Panc1 (cell line): Measurements from ENCODE around the gene MAP3K21. TPM values are rescaled to one million over a fixed set of nuclear protein-coding genes. Genes with fewer than 3 reads are reported as not detected.

Experiments
- ATAC-seq: fragments of 200-7000 bp; cut with Tn5 transposase; 2 replicates; pipeline ENCODE4 v1.9.1; 2020; ENCODE audit warnings: mild to moderate bottlenecking, moderate library complexity
- BruUV-seq: library from RNA; stranded (reverse); fragments of 400-500 nt; replicated peaks from 2 replicates; lab custom pipeline; 2021; lab: Mats Ljungman, UMichigan
- CTCF ChIA-PET: fragments of 300-600 bp; sonication (Branson Sonifier 250); formaldehyde crosslinking; loops from one replicate; lab custom pipeline; 2022; ENCODE audit warnings: antibody characterized with exemption; lab: Charles Lee
- POLR2A ChIA-PET: fragments of 300-600 bp; sonication (Branson Sonifier 250); formaldehyde crosslinking; loops from one replicate; lab custom pipeline; 2022; ENCODE audit warnings: antibody characterized with exemption; lab: Charles Lee
- DNase-seq: peaks from one replicate; pipeline ENCODE4 v3.0.0-alpha.2; 2010; ENCODE audit warnings: low read depth, low spot score
- H3K27ac ChIP-seq: 2 replicates; pipeline ENCODE4 v1.5.1; 2011; ENCODE audit warnings: mild to moderate bottlenecking, low read length, inconsistent platforms
- H3K27me3 ChIP-seq: fragments of 200-500 bp; sonication (Bioruptor generic); 2 replicates; pipeline ENCODE4 v1.6.0; 2014; ENCODE audit warnings: low read length, inconsistent platforms; ENCODE audit not compliant: control insufficient read depth, insufficient read depth
- H3K36me3 ChIP-seq: fragments of 200-500 bp; sonication (Bioruptor generic); 2 replicates; pipeline ENCODE4 v1.5.1; 2014; ENCODE audit warnings: inconsistent platforms, mild to moderate bottlenecking, low read length, moderate library complexity; ENCODE audit not compliant: control insufficient read depth, insufficient read depth
- H3K4me1 ChIP-seq: 2 replicates; pipeline ENCODE4 v1.5.1; 2011; ENCODE audit warnings: inconsistent platforms, mild to moderate bottlenecking, low read length, moderate library complexity; ENCODE audit not compliant: control insufficient read depth, insufficient read depth
- H3K4me3 ChIP-seq, 2 experiments: 2 replicates each; pipeline ENCODE4 v1.5.1; 2011 to 2012; ENCODE audit warnings: low read depth in 2 of 2, low read length in 2 of 2, mild to moderate bottlenecking in 2 of 2, inconsistent platforms in 1 of 2, moderate library complexity in 1 of 2
- H3K9me3 ChIP-seq: fragments of 200-500 bp; sonication (Bioruptor generic); 2 replicates; pipeline ENCODE4 v1.5.1; 2014; ENCODE audit warnings: low read depth, mild to moderate bottlenecking, inconsistent platforms, low read length, moderate library complexity; ENCODE audit not compliant: control insufficient read depth, insufficient read depth
- POLR2AphosphoS5 ChIP-seq: IDR thresholded peaks from 2 replicates; pipeline ENCODE4 v1.6.1; 2012; ENCODE audit warnings: mild to moderate bottlenecking, low read depth, low read length, moderate library complexity
- SIN3A ChIP-seq: IDR thresholded peaks from 2 replicates; pipeline ENCODE4 v1.6.1; 2012; ENCODE audit warnings: low read depth, mild to moderate bottlenecking, low read length, moderate library complexity, borderline replicate concordance; ENCODE audit not compliant: insufficient read depth
- TCF7L2 ChIP-seq: IDR thresholded peaks from 2 replicates; pipeline ENCODE4 v1.6.1; 2011; ENCODE audit warnings: mild to moderate bottlenecking, low read depth, low read length, inconsistent platforms
- in situ Hi-C: cut with HindIII; loops from 2 replicates; pipeline ENCODE4 v1.10.0; 2016; ENCODE audit warnings: low sequenced_read_pairs, low pct_unique_long_range_greater_than_20kb
- intact Hi-C: fragments of 100-400 bp; cut with micrococcal nuclease; formaldehyde crosslinking; loops from one replicate; pipeline ENCODE4 v1.10.0; 2022; ENCODE audit not compliant: unreplicated experiment
- total RNA-seq: library from RNA; stranded (reverse); gene quantifications from one replicate; pipeline ENCODE4 v1.2.1, GENCODE V29; 2021; ENCODE audit not compliant: unreplicated experiment
- TF ChIP-seq, protein P1 (sequence below): fragments of 450-650 bp; IDR thresholded peaks from 2 replicates; pipeline ENCODE4 v1.5.1; 2017; ENCODE audit warnings: mild to moderate bottlenecking
- TF ChIP-seq, protein P2 (sequence below), 2 experiments: IDR thresholded peaks; 2 replicates each; pipeline ENCODE4 v1.6.1; 2011 to 2012; ENCODE audit warnings: low read depth in 2 of 2, control low read depth in 1 of 2, low read length in 1 of 2, mild to moderate bottlenecking in 1 of 2, moderate library complexity in 1 of 2; ENCODE audit not compliant: insufficient read depth in 1 of 2

MAP3K21 gene
- total RNA-seq, 1 experiment from 2014 or later, result 3.1 TPM

DNA sequence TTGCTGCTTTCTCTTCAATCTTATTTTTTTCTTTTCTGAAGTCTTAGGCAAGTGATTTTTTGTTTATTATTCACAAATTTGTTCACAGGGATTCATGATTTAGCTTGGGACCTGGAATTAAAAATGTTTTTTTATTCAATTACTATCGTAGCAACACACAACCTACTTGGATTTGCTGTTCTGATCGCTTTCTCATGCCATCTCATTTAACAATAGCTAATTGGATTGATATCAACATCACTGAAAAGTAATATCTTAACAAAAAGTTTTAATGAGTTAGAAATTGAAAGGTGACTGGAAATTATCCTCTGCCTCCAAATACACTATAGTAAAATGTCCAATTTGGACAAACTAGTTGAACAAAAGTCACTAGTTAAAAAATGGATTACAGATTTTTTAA is 32.4 kb downstream of the MAP3K21 start:
- Histone ChIP-seq H3K9me3 (no peaks in the 10 kb centered on the region), H3K27ac (no peak overlapping the region), H3K4me1 (no peaks in the 10 kb centered on the region), H3K27me3 (no peaks in the 10 kb centered on the region), H3K4me3 (no peak overlapping the region), H3K36me3 (no peaks in the 10 kb centered on the region)
- ATAC-seq (no peak), DNase-seq (no peak)
- in situ Hi-C loops (no loop called here), intact Hi-C loops (no loop called here)
- TF ChIP-seq SIN3A, result no peak
- TF ChIP-seq, protein P1, sequence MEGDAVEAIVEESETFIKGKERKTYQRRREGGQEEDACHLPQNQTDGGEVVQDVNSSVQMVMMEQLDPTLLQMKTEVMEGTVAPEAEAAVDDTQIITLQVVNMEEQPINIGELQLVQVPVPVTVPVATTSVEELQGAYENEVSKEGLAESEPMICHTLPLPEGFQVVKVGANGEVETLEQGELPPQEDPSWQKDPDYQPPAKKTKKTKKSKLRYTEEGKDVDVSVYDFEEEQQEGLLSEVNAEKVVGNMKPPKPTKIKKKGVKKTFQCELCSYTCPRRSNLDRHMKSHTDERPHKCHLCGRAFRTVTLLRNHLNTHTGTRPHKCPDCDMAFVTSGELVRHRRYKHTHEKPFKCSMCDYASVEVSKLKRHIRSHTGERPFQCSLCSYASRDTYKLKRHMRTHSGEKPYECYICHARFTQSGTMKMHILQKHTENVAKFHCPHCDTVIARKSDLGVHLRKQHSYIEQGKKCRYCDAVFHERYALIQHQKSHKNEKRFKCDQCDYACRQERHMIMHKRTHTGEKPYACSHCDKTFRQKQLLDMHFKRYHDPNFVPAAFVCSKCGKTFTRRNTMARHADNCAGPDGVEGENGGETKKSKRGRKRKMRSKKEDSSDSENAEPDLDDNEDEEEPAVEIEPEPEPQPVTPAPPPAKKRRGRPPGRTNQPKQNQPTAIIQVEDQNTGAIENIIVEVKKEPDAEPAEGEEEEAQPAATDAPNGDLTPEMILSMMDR, result no peak
- TF ChIP-seq, protein P2, sequence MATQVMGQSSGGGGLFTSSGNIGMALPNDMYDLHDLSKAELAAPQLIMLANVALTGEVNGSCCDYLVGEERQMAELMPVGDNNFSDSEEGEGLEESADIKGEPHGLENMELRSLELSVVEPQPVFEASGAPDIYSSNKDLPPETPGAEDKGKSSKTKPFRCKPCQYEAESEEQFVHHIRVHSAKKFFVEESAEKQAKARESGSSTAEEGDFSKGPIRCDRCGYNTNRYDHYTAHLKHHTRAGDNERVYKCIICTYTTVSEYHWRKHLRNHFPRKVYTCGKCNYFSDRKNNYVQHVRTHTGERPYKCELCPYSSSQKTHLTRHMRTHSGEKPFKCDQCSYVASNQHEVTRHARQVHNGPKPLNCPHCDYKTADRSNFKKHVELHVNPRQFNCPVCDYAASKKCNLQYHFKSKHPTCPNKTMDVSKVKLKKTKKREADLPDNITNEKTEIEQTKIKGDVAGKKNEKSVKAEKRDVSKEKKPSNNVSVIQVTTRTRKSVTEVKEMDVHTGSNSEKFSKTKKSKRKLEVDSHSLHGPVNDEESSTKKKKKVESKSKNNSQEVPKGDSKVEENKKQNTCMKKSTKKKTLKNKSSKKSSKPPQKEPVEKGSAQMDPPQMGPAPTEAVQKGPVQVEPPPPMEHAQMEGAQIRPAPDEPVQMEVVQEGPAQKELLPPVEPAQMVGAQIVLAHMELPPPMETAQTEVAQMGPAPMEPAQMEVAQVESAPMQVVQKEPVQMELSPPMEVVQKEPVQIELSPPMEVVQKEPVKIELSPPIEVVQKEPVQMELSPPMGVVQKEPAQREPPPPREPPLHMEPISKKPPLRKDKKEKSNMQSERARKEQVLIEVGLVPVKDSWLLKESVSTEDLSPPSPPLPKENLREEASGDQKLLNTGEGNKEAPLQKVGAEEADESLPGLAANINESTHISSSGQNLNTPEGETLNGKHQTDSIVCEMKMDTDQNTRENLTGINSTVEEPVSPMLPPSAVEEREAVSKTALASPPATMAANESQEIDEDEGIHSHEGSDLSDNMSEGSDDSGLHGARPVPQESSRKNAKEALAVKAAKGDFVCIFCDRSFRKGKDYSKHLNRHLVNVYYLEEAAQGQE (IDR thresholded peaks at IDR 0.05; ENCODE audit: insufficient read depth in 1 of 2, low read depth in 2 of 2, low read length in 1 of 2), result no peak
- TF ChIP-seq TCF7L2, result no peak
- no peak for TF ChIP-seq POLR2AphosphoS5
- POLR2A ChIA-PET, result no interaction called here
- CTCF ChIA-PET, result no interaction called here
- BruUV-seq, result no TSS peak

DNA sequence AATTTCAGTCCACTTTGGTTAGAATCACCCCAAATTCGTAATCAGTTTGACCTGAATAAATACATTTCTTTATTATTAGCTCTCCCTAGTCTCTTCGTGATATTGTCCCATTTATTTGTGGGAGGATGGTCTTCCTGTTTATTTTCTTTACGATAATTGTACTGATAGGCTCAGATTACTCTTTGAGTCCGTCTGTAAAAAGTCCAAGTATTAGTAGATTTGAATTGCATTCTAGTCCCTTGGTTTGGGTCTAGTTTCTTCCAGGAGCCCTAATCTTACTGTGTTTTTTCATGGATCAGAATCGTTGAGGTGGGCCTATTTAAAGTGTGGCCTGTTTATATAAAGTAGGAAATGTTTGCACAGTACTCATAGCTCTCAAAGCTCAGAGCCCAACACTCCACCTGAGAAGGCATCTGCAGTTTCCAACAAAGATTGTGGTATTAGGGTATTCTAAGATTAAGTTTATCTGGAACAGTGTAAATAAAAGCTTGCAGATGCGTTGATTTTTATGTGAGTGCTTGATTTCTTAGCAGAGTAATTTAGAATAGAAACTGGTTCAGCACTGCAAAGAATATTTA is 33.1 kb downstream of the MAP3K21 start:
- intact Hi-C loops, result no loop called here
- POLR2A ChIA-PET, result no interaction called here
- CTCF ChIA-PET, result interaction anchor here (0.7 kb wide), 1 partner anchor 49 kb away, joined by 3 read pairs; no protein-coding TSS in a partner anchor

More for the DNA sequence above, 33.1 kb downstream of the MAP3K21 start:
- Histone ChIP-seq H3K9me3 (no peaks in the 10 kb centered on the region), H3K27me3 (no peaks in the 10 kb centered on the region), H3K27ac (no peak overlapping the region), H3K4me3 (no peak overlapping the region), H3K36me3 (no peaks in the 10 kb centered on the region), H3K4me1 (no peaks in the 10 kb centered on the region)
- in situ Hi-C loops, result no loop called here
- BruUV-seq, result no TSS peak
- ATAC-seq (no peak), DNase-seq (no peak)
- TF ChIP-seq, protein P2 (IDR thresholded peaks at IDR 0.05; ENCODE audit: insufficient read depth in 1 of 2, low read depth in 2 of 2, low read length in 1 of 2), result no peak
- no peak for TF ChIP-seq POLR2AphosphoS5
- TF ChIP-seq, protein P1, result no peak
- TF ChIP-seq SIN3A, result no peak
- no peak for TF ChIP-seq TCF7L2
